ENCODE data around the gene CATSPERE.

- no peak for TF ChIP-seq CTCF (conservative IDR thresholded peaks at IDR 0.05)
- no peak for TF ChIP-seq EZH2 (IDR thresholded peaks at IDR 0.05; ENCODE audit: low read depth)
Measured at GRCh38 chr1:244451539-244451950, 9.5 kb upstream of the CATSPERE start, which contains the start of gene ADSS2.
